HG02623 (cell line): ENCODE data around the gene APOL4.
"Not testable (repeated sequence)": the region's sequence is repeated elsewhere in the genome, so short reads cannot be mapped to it uniquely, and the experiment has no call there.

Source experiments
- ATAC-seq: cut with Tn5 transposase; IDR thresholded peaks from one replicate; pipeline ENCODE4 v1.9.1; 2021; ENCODE audit warnings: moderate library complexity; ENCODE audit not compliant: unreplicated experiment

The APOL4 gene

GRCh38 chr22:36232715-36233401, 31.2 kb upstream of the APOL4 start:
- no peak for ATAC-seq

DNA sequence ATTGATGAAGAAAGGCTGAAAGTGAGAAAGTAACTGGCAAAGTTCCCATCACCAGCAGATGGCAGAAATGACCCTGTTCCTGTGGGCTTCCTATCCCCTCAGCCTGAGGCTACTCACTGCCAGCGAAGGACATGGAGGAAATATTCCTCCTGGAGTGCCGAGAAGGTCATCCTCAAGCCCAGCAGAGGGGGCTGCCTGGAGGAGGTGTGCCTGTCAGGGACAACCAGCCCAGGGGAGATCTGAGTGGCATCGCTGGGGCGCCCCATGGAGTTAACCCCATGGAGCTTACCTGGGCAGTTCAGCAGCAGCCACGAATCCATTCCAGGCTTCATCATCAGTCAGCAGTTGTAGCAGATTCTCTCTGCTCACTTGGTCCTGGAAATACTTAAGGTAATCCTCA, 29.4 kb upstream of the APOL4 start:
- not testable (repeated sequence) for ATAC-seq

- ATAC-seq = not testable (repeated sequence)
Observed at GRCh38 chr22:36229649-36230048, 28.0 kb upstream of the APOL4 start.

DNA sequence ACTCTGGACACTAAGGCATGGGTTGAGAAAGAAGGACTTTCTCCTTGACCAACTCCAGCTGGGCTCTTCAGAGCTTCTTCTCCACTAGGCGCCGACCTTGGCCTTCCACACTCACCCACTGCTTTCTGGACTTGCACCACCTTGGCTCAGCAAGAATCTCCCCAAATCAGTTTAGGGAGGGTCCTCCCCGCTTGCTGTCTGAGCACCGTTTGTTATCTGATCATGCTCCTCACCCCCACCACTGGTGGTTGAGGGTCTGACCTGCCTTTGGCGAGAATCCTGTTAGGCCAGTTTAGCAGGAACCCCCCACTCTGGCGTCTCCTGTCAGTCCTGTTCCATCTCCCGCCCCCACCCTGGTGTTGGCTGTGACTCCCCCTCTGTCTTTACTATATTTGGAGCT, 27.3 kb upstream of the APOL4 start:
- no peak for ATAC-seq

DNA sequence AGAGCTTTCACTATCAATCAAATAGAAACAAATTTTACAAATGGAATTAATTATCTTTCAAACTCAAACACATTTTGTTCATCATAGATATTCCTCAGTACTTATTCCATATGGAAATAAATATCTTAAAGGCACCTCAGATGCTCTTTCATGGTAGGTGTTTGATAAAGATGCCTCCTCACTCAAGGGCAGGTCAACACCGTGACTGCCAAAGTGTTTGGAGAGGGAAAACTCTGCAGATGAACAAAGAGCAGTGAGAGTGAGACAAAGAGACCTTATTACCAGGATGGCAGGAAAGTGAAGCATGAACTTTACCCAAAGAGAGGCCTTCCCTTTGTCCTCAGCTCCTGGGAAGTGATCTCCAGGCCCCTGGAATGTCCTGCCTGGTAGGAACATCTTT, 26.8 kb upstream of the APOL4 start:
- not testable (repeated sequence) for ATAC-seq

- ATAC-seq = no peak
Observed at GRCh38 chr22:36227806-36228205, 26.2 kb upstream of the APOL4 start.

DNA sequence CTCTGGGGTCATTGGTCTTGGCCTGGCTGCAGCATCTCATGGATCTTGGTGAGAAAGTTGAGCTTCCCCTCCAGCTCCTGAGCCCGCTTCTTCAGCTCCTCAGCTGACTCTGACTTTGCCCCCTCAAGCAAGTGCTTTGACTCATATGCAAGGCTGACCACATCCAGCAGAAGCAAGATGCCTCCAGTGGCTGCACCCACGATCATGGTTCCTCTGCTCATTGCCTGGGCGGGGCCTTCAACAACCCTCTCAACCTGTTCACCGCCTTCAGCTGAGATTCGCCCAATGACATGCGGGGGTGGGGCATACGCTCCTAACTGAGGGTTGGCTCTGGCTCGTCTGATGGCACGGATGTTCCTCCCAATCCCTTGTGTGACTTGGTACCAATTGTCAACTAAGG, 25.8 kb upstream of the APOL4 start:
- no peak for ATAC-seq

- no peak for ATAC-seq
Observed at GRCh38 chr22:36226189-36226588, 24.6 kb upstream of the APOL4 start.

DNA sequence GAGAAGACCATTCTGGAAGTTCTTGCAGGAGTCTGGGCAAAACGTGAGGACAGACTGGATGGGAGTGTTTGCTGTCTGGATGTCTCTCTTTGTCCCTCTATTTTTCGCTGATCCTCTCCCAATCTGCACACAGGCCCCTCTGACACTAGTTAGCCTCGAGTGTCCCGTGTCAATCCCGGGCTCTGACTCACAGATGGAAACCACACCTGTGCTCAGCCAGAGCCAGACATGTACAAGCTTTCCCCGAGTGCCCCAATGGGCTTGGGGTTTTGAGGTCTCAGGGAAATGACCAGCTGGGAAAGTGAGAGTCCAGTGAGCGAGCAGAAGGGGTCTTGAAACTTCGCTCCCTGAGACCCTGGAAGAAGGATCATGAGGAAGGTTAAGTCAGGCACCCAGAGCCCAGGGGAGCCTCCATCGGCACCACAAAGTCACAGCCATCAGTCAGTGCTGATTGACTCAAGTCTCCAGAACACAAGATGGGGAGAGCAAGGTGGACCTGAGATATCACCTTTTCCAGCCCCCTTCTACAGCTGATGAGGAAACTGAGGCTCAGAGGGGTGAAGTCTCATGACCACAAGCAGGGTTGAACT, 23.8 kb upstream of the APOL4 start:
- no peak for ATAC-seq

DNA sequence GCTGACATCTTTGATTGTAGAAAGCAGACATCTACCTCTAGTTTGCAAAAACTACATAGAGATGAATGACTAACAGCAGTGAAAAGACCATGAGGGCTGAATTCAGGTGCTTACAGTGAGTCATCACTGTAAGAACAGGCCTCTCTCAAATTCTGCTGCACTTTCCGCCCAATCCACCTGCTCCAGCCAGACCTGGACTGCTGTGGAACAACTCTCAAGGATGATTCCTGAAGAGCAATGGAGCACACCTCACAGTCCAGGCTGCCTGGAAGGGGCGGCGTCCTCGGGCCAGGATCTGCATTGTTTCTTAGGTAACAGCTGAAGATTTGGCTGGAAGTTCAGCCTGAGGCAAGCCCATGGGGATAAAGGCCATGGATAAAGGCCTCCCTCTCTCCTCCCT, 22.6 kb upstream of the APOL4 start:
- no peak for ATAC-seq

- ATAC-seq = no peak
Observed at GRCh38 chr22:36223504-36223903, 21.9 kb upstream of the APOL4 start.

- no peak for ATAC-seq
Observed at GRCh38 chr22:36222887-36223450, 21.4 kb upstream of the APOL4 start.

DNA sequence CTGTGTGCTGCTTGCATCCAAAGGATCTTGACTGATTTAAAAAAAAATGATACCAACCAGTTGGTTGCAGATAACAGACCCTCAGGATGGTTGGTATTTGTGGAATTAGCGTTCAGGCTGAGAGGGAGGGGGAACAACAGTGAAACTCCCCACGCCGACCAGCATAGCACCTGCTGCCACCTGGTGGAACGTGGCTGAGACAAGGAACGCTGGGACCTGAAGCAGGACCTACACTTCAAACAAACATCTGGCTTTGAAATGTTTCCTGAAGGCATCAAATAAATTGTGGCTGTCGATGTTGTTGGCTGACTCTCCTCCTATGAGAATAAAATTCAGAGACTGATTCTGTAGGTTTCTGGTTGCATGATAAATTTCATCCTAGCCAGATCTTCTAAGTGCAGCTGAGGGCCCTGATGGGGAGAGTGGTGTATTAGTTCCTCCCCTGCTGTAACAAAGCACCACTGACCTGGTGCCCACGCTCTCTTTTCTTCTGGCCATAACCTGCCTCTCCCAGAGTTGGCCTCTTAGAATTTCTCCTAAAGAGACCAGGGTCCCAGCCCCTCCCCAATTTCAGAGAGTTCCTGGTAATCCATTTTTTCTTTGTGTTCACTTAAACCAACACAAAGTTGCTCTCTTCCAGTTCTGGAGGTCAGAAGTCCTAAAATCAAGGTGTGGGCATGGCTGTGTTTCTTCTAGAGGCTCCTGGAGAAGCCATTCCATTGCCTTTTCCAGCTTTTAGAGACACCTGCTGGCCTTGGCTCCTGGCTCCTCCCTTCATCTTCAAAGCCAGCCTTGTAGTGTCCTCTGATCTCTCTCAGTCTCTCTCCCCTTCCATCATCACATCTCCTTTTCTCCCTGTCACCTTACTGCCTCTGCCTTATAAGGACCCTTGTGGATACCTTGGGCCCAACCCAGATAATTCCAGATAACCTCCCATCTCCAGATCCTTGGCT, 20.5 kb upstream of the APOL4 start:
- ATAC-seq = no peak

DNA sequence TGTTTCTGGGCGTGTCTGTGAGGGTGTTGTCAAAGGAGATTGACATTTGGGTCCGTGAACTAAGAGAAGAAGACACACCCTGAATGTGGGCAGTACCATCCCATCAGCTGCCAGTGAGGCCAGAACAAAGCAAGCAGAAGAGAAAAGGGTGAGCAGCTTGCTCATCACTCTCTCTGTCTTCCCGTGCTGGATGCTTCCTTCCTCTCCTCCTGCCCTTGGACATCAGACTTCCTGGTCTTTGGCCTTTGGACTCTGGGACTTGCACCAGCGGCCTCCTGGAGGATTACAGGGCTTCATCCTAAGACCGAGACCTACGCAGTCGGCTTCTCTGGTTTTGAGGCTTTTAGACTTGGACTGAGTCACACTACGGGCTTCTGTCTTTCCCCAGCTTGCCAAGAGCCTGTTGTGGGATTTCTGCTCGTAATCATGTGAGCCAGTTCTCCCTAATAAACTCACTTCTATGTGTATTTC, 18.9 kb upstream of the APOL4 start:
- ATAC-seq = no peak

- no peak for ATAC-seq
Observed at GRCh38 chr22:36218648-36219193, 17.1 kb upstream of the APOL4 start.

DNA sequence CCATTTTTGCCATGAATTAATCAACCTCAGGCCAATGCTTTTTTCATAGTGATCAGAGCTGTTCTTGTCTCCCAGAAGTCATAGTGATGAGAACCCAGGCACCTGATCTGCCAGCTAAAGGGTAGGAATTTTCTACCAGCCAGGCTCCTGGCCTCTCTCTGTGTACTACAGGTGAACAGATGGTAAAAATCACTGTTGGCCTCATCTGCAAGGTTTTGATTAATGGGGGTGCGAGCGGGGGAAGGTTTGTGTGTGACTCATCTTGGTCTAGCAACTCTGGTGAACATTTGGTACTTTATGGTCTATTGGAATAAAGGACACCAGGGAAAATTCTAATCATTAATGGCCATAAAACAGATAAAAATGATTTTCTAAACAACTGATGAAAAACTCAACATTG, 14.4 kb upstream of the APOL4 start:
- ATAC-seq = no peak

- ATAC-seq = no peak
Observed at GRCh38 chr22:36213586-36213985, 12.0 kb upstream of the APOL4 start.

DNA sequence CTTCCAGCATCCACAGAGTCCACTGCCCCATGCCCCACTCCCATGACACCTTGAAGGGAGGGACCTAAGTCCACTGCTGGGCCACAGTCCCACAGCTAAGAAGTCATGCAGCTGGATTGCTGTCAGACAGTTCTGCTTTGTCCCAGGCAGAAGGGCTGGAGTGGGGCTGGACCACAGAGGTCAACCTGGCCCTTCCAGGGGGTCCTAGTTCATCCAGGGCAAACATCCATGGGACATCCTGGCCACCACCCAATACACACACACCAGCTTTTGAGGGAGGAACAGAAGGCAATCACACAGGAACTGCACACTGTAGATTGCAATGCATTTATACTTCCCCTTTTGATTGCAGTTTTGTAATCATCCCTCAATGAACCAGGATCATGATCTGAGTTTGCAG, 11.3 kb upstream of the APOL4 start:
- ATAC-seq = no peak

GRCh38 chr22:36211237-36211861, 9.7 kb upstream of the APOL4 start:
- ATAC-seq = no peak

DNA sequence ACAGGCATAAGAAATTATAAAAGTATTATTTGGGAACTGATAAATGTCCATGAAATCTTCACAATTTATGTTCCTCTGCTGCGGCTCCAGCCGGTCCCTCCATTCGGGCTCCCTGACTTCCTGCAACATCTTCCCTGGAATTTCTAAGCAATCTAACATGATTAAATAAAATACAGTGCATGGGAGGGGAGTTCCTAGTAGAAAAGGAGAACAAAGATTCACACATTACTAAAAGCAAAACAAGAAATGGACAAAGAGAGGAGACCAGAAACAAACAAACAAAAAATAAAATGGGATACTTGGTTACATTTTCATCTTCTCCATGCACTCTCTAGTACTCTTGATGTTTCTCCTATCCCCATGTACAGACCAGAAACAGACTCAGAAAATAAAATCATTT, 8.6 kb upstream of the APOL4 start:
- ATAC-seq = no peak

GRCh38 chr22:36209488-36209908, 7.9 kb upstream of the APOL4 start:
- not testable (repeated sequence) for ATAC-seq
